OCI-LY1 (cell line): ENCODE data around the gene NPR2.

ENCODE experiments used
- H2AFZ ChIP-seq: fragments of 200-600 bp; sonication (generic), shearing (Covaris generic); 2 replicates; pipeline ENCODE4 v1.6.0; 2014; ENCODE audit warnings: antibody characterized with exemption, mild to moderate bottlenecking, low read length
- H3F3A ChIP-seq: fragments of 200-600 bp; sonication (generic), shearing (Covaris generic); 2 replicates; pipeline ENCODE4 v1.6.0; 2014; ENCODE audit warnings: mild to moderate bottlenecking, antibody characterized with exemption, low read length, moderate library complexity; ENCODE audit not compliant: insufficient read depth
- H3K27ac ChIP-seq: fragments of 200-600 bp; sonication (generic); 2 replicates; pipeline ENCODE4 v1.5.1; 2014; ENCODE audit warnings: low read length, mixed run types, mild to moderate bottlenecking, low read depth; ENCODE audit not compliant: poor library complexity, severe bottlenecking
- H3K27me3 ChIP-seq: fragments of 200-600 bp; sonication (generic); 2 replicates; pipeline ENCODE4 v1.6.0; 2014; ENCODE audit warnings: antibody characterized with exemption, mild to moderate bottlenecking, low read length, moderate library complexity; ENCODE audit not compliant: insufficient read depth
- H3K36me3 ChIP-seq: fragments of 200-600 bp; sonication (generic); 2 replicates; pipeline ENCODE4 v1.6.1; 2014; ENCODE audit warnings: mild to moderate bottlenecking, antibody characterized with exemption, low read length, moderate library complexity, mixed read lengths; ENCODE audit not compliant: insufficient read depth
- H3K4me1 ChIP-seq: fragments of 200-600 bp; sonication (generic); 2 replicates; pipeline ENCODE4 v1.5.1; 2014; ENCODE audit warnings: mild to moderate bottlenecking, low read length, moderate library complexity; ENCODE audit not compliant: insufficient read depth, severe bottlenecking
- H3K4me2 ChIP-seq: fragments of 200-600 bp; sonication (generic), shearing (Covaris generic); 2 replicates; pipeline ENCODE4 v1.6.1; 2014; ENCODE audit warnings: low read length
- H3K4me3 ChIP-seq: fragments of 200-600 bp; sonication (generic); 2 replicates; pipeline ENCODE4 v1.5.1; 2014; ENCODE audit warnings: low read length, low read depth, mild to moderate bottlenecking, mixed read lengths; ENCODE audit not compliant: poor library complexity, severe bottlenecking
- H3K79me2 ChIP-seq: fragments of 200-600 bp; shearing (Covaris generic); 2 replicates; pipeline ENCODE4 v1.6.1; 2016; ENCODE audit warnings: mixed run types, low read length, mixed read lengths; ENCODE audit not compliant: insufficient read depth
- H3K9ac ChIP-seq: fragments of 200-600 bp; sonication (generic), shearing (Covaris generic); 2 replicates; pipeline ENCODE4 v1.6.1; 2014; ENCODE audit warnings: mild to moderate bottlenecking, low read length, mixed read lengths
- H3K9me2 ChIP-seq: fragments of 200-600 bp; sonication (generic), shearing (Covaris generic); 2 replicates; pipeline ENCODE4 v1.6.1; 2014; ENCODE audit warnings: low read depth, mild to moderate bottlenecking, low read length, mixed read lengths
- H3K9me3 ChIP-seq: fragments of 200-600 bp; shearing (Covaris generic); 2 replicates; pipeline ENCODE4 v1.6.1; 2014; ENCODE audit warnings: low read length, mixed read lengths
- H4K20me1 ChIP-seq: fragments of 200-600 bp; sonication (generic), shearing (Covaris generic); 2 replicates; pipeline ENCODE4 v1.6.0; 2016; ENCODE audit warnings: mild to moderate bottlenecking, low read length; ENCODE audit not compliant: insufficient read depth
- EZH2 ChIP-seq: fragments of 200-600 bp; sonication (generic), shearing (Covaris generic); IDR thresholded peaks from 2 replicates; pipeline ENCODE4 v1.8.0; 2017; ENCODE audit warnings: borderline replicate concordance, mixed run types, mild to moderate bottlenecking, antibody characterized with exemption, low read length, moderate library complexity, mixed read lengths
- TF ChIP-seq, protein P1 (sequence below): fragments of 200-600 bp; sonication (generic), shearing (Covaris generic); IDR thresholded peaks from 2 replicates; pipeline ENCODE4 v1.5.1; 2017; ENCODE audit warnings: mild to moderate bottlenecking, antibody characterized with exemption, low read length, moderate library complexity, mixed read lengths

Gene NPR2

DNA sequence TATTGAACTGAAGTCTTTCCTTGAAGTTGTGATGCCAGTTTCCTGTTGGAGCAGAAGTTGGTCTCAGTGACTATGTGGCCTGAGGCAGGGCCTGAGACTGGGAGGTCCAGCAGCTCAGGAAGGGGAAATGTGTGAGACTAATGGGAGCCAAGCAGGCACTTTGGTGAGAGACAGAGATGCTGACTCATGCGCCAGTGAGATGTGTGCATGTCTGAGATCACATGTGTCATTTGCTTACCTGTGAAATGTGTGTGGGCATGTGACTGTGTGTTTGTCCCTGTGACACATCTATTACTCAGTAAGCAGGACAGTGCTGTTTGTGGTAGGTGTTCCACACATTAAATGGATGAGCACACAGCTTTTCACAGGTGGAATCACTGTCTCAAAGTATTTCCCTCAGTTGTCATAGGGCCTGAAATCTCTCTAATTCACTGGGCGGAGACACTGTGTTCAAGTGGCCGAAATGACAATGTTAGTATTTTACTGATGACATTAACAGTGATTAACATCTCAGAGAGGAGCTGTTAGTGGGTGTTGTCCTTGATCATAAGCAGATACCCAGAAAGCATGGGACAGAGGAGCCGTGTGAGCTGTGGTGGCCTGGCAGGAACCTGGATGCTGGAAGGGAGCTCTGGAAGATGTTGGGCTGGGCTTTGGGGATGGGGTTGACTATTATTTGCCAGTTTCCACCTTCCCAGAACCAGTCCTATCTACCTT, 7.4 kb downstream of the NPR2 start:
- no peaks in the 10 kb centered on the region for H3K4me1 ChIP-seq
- H3K9me2 ChIP-seq = no peaks in the 10 kb centered on the region
- H3K27ac ChIP-seq = no peak overlapping the region
- no peak overlapping the region for H3K4me3 ChIP-seq
- no peak for TF ChIP-seq EZH2
- TF ChIP-seq, protein P1, sequence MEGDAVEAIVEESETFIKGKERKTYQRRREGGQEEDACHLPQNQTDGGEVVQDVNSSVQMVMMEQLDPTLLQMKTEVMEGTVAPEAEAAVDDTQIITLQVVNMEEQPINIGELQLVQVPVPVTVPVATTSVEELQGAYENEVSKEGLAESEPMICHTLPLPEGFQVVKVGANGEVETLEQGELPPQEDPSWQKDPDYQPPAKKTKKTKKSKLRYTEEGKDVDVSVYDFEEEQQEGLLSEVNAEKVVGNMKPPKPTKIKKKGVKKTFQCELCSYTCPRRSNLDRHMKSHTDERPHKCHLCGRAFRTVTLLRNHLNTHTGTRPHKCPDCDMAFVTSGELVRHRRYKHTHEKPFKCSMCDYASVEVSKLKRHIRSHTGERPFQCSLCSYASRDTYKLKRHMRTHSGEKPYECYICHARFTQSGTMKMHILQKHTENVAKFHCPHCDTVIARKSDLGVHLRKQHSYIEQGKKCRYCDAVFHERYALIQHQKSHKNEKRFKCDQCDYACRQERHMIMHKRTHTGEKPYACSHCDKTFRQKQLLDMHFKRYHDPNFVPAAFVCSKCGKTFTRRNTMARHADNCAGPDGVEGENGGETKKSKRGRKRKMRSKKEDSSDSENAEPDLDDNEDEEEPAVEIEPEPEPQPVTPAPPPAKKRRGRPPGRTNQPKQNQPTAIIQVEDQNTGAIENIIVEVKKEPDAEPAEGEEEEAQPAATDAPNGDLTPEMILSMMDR = no peak
- H3K36me3 ChIP-seq = peaks cover 7% of the 10 kb centered on the region; the same call in 1 of the 2 replicates
- H3K9ac ChIP-seq = no peak overlapping the region
- H2AFZ ChIP-seq = no peak overlapping the region
- no peaks in the 10 kb centered on the region for H3K79me2 ChIP-seq
- no peaks in the 10 kb centered on the region for H3F3A ChIP-seq
- no peaks in the 10 kb centered on the region for H3K27me3 ChIP-seq
- H4K20me1 ChIP-seq = no peaks in the 10 kb centered on the region
- H3K4me2 ChIP-seq = no peak overlapping the region
- H3K9me3 ChIP-seq = no peaks in the 10 kb centered on the region

DNA sequence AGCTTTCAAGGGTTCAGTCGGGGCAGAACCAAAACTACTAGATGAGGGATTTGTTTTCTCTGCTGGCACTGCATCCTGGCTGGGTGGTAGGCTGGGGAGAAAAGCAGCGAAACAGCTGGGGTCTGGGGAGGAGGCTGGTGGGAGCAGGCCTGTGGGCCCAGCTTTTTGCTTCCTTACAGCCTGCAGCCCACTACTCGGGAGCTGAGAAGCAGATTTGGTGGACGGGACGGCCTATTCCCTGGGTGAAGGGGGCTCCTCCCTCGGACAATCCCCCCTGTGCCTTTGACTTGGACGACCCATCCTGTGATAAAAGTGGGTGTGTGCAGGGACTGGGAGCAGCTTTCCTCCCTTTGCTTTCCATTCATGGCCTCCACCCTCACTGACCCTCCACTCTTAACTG, 9.1 kb downstream of the NPR2 start:
- no peaks in the 10 kb centered on the region for H3K9me3 ChIP-seq
- H3K27me3 ChIP-seq = no peaks in the 10 kb centered on the region
- no peak overlapping the region for H3K9ac ChIP-seq
- no peak overlapping the region for H3K4me2 ChIP-seq
- no peak overlapping the region for H2AFZ ChIP-seq
- H4K20me1 ChIP-seq = no peaks in the 10 kb centered on the region
- H3K36me3 ChIP-seq = peaks cover 8% of the 10 kb centered on the region
- no peaks in the 10 kb centered on the region for H3F3A ChIP-seq
- TF ChIP-seq EZH2 = no peak
- TF ChIP-seq, protein P1 = no peak
- H3K4me1 ChIP-seq = no peaks in the 10 kb centered on the region
- no peaks in the 10 kb centered on the region for H3K79me2 ChIP-seq
- no peak overlapping the region for H3K27ac ChIP-seq
- H3K9me2 ChIP-seq = no peaks in the 10 kb centered on the region
- no peak overlapping the region for H3K4me3 ChIP-seq

DNA sequence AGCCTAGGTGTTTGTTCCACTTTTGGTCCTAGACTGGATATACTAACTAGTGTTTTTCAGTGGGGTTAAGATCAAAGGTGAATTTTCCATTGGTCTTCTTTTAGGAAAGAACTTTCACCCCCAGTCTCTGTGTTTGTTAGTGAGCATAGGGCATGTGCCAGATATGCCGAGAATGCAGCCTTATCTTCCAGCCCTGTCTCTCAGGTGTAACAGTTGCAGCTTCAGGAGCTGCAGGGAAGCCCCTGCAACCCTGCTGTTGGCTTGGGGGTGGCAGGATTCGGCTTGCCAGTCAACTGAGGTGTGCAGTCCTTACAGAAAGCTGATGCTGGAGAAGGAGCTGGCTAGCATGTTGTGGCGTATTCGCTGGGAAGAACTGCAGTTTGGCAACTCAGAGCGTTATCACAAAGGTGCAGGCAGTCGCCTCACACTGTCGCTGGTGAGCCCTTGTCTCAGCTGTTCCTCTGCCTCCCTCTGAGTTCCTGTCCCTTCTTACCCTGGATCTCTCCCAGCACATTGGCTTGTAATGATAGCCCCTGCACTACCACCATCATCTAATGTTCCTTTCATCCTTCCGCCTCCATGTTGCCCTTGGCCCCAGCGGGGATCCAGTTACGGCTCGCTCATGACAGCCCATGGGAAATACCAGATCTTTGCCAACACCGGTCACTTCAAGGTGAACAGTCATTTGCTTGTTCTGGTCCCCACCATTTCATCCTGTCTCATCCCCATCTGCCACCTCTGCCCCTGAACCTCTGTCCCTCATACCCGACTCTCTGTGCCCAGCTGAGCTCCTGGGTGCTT, 10.1 kb downstream of the NPR2 start:
- TF ChIP-seq, protein P1 = no peak
- TF ChIP-seq EZH2 = no peak
- H3K27ac ChIP-seq = no peak overlapping the region

More for the DNA sequence above, 10.1 kb downstream of the NPR2 start:
- Histone ChIP-seq H3K36me3 (peaks cover 18% of the 10 kb centered on the region), H3K27me3 (no peaks in the 10 kb centered on the region), H3K4me3 (no peak overlapping the region), H3K79me2 (no peaks in the 10 kb centered on the region), H2AFZ (no peak overlapping the region), H3K9me3 (no peaks in the 10 kb centered on the region), H3K4me2 (no peak overlapping the region), H3K9ac (no peak overlapping the region), H4K20me1 (no peaks in the 10 kb centered on the region), H3K4me1 (no peaks in the 10 kb centered on the region), H3K9me2 (no peaks in the 10 kb centered on the region), H3F3A (no peaks in the 10 kb centered on the region)
